ENCODE measurements around the gene TRIP10.
"Not testable (repeated sequence)": the region's sequence is repeated elsewhere in the genome, so short reads cannot be mapped to it uniquely, and the experiment has no call there.

The TRIP10 gene, protein sequence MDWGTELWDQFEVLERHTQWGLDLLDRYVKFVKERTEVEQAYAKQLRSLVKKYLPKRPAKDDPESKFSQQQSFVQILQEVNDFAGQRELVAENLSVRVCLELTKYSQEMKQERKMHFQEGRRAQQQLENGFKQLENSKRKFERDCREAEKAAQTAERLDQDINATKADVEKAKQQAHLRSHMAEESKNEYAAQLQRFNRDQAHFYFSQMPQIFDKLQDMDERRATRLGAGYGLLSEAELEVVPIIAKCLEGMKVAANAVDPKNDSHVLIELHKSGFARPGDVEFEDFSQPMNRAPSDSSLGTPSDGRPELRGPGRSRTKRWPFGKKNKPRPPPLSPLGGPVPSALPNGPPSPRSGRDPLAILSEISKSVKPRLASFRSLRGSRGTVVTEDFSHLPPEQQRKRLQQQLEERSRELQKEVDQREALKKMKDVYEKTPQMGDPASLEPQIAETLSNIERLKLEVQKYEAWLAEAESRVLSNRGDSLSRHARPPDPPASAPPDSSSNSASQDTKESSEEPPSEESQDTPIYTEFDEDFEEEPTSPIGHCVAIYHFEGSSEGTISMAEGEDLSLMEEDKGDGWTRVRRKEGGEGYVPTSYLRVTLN

DNA sequence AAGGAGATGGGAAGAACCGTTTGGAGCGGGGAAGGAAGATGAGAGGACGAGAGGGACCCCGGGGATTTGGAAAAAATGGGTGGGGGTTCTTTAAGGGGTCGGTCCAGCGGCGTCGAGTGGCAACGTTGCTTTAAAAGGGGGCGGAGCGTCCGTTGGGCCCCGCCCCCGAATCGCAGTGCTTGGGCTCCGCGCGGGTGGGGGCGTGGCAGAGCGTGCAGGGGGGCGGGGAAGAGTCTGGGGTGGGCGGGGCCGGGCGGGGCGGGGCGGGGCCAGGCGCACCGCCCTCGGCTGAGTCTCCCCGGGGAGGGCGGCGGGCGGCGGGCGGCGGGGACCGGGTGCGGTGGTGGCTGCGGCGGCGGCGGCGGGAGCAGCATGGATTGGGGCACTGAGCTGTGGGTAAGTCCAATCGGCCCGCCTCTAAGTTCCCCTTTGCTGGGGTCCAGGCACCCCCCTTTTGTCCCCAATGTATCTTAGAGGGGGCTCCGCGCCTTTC, at the start of gene TRIP10:
TRIP10 (plus strand) TSS at position 291 of the 493 bp plus-strand sequence; CDS start at position 373, 82 bp downstream.
- DNase-seq (ENCODE audit: low spot score): peak; percentile 92

DNA sequence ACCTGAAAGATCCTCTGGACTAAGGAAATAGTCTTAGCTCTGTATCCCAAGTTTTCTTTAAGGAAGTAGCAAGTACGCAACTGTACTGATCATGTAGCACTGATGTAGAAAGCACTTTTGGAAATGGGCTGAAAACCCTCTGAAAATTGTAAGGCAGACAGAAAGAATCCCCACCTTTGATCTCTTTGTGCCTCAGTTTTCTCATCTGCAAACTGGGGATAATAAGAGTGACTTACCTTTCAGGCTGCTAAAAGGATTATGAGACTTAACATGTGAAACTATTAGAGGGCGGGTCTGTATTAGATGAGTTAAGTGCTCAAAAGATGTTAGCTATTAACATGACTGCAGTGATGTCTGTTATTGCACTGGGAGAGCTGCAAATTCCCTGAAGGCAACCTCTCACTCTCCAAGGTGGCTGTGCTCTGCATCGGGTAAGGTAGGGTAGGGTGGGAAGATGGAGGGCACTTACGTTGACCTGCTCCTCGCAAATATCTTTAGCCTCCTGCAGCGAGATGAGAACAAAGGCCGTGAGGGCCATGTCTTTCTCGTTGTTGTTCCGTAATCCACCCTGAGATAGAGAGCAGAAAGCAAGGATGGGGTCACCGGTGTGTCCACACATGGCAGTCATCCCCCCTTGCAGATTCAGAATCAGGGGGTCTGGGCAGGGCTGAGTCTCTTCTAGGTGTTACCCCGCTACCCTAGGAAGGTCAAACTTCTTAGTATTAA, 49.2 kb upstream of the TRIP10 start:
- DNase-seq (ENCODE audit: low spot score): no peak

DNA sequence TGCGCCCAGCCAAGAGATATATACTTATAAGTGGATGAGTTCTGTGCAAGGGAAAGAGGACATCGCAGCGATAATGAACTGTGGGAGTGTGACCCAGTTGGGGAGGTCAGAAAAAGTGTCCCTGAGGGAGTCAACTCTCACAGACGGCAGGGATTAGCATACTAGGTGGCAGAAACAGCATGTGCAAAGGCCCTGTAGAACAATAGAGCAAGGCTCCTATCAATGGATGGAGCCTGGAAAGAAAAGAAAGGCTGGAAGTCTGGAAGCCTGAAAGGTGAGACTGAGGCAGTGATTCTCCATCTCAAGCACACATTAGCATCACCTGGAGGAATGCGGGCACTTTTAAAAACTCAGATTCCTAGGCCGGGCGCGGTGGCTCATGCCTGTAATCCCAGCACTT, 48.1 kb upstream of the TRIP10 start:
- no peak for DNase-seq (ENCODE audit: low spot score)

DNA sequence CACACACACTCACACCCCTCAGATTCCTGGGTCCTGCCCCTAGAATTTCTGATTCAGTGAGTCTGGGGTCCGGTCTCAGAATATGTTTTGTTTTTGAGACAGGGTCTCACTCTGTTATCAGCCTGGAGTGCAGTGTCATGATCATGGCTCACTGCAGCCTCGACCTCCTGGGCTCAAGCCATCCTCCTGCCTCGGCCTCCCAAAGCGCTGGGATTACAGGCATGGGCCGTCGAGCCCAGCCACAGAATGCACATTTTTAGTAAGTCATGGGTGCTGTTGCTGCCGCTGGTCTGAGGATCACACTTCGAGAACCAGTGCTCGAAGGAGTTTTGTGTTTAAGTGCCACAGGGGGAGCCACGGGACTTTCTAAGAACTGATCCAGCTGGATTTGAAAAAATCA, 47.5 kb upstream of the TRIP10 start:
- DNase-seq (ENCODE audit: low spot score): no peak

DNA sequence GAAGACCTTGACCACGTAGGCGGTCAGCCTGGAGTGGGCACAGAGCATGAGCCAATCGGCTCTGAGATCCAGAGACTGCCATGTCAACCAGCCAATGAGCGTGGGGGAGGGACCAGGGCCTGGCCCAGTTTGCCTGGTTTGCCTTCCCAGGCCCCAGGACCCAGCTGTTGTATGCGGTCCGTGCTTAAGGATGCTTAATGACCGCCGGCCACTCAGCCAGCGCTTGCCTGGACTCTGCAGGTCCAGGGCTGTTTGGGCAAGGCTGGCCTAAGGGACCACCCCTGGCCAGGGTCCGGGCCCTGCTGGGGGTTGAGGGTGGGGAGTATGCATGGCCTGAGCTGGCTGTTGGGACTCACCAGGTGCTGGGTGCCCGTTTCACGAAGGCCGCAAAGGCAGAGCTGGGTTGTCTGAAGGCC, 46.4 kb upstream of the TRIP10 start:
- DNase-seq (ENCODE audit: low spot score): no peak

DNA sequence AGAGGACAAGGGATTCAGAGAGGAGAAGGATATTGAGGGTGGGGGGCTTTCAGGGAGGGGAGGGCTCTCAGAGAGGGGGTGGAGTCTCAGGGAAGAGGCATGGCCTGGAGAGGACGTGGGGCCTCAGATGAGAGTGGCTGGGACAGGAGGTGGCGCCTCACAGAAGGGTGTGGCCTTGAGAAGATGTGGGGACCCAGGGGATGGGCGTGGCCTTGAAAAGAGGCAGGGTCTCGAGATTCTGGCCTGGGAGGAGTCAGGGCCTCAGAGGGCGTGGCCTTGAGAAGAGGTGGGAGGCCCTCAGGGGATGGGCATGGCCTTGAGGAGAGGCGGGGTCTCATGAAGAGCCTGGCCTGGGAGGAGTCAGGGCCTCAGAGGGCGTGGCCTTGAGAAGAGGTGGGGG, 45.8 kb upstream of the TRIP10 start:
- peak; percentile 15 for DNase-seq (ENCODE audit: low spot score)

DNA sequence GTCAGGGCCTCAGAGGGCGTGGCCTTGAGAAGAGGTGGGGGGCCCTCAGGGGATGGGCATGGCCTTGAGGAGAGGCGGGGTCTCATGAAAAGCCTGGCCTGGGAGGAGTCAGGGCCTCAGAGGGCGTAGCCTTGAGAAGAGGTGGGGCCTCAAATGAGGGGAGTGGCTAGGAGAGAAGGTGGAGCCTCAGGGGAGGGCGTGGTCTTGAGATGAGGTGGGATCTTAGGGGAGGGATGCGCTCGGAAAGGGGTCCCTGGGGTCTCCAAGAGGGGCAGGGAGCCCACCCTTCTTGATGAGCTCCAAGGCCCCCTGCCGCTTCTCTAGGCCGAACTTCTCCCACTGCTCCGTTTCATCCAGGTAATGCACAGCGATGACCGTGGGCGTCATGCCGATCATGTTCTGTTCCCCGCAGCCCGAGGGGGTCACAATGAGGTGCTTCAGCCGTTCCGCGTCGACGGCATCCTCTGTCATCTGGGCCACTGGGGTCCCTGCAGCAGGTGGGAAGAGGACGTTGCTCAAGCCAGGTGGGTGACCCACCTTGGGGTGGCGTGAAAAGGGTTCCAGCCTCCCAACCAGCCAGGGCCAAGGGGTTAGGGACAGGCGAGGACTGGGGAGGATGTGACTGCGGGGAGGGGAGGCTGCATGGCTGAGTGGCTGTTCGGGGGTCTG, 45.2 kb upstream of the TRIP10 start:
- DNase-seq (ENCODE audit: low spot score): no peak

DNA sequence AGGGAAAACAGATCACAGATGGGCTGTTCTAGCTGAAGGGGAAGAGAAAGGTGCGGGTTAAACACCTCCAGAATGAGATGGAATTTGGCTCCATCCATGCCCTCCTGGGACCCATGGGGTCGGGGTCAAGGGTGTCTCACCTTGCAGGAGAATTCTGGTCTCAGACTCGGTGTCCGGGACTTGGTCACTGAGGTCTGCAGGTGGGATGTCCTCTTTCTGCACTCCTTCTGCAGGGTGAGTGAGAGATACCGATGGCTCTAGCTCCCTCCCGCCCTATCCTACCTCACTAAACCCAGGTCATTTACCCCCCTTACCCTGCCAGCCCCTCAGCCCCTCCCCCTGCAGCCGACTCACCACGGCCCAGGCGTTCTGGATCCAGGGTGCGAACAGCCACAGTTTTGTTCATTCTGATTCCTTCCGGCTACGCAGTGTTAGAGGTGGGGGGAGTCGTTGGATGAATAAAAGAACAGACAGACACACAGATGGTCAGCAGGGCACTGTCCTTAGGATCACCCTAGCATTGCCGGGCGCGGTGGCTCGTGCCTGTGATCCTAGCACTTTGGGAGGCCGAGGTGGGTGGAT, 43.1 kb upstream of the TRIP10 start:
- DNase-seq (ENCODE audit: low spot score): no peak

DNA sequence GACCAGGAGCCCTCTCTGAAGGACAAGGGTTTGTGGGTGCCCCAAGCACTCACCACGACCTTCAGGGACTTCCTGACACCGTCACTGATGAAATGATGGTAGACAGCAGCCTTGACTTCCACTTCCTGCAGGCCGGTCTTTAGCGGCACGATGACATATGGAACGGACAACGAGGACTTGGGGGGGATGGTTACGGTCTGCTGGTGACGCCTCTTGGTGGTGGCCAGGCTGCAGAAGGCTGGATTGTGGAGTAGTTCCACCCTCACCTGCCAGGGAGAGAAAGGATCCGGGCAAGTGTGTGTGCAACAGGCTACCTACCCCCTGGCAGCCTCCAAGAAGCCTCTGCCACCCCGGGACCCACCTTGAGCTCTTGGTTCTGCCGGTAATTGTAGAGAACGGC, 42.2 kb upstream of the TRIP10 start:
- no peak for DNase-seq (ENCODE audit: low spot score)

DNA sequence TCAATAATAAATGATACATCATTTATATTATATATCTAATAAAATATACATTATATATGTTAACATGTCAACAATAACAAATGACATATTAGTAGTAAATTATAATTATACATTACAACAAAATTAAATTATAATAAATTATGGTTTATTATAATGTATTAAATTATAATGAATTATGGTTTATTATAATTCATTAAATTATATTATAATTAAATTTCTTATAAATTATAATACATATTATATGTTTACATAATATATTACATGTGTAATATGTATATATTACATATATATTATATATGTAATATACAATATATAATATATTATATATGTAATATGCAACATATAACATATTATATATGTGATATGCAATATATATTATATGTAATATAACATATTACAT, 39.5 kb upstream of the TRIP10 start:
- DNase-seq (ENCODE audit: low spot score): no peak

DNA sequence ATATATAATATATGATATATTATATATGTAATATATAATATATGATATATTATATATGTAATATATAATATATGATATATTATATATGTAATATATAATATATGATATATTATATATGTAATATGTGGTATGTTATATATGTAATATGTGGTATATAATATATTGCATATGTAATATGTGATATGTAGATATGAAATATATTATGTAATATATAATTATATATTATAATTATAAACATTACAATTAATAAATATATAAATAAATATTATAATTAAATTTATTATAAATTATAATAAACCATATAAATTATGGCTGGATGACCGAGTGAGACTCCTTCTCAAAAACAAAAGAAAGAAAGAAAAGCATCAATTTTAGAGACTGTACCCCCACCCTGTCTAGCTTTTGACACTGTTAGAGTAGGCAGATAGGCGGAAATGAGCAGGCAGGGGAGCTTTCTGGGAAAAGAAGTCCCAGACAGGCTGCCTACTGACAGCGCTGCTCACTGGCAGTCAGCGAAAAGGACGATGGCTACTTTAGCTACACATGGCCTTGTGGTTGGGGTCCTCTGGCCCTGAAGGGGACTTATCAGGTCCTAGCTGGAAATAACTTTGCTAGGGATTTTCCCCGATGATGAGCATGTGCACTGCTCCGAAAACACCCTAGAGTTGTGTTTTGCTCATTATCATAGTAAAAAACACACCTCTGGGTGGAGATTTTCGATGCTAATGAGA, 38.7 kb upstream of the TRIP10 start:
- no peak for DNase-seq (ENCODE audit: low spot score)

DNA sequence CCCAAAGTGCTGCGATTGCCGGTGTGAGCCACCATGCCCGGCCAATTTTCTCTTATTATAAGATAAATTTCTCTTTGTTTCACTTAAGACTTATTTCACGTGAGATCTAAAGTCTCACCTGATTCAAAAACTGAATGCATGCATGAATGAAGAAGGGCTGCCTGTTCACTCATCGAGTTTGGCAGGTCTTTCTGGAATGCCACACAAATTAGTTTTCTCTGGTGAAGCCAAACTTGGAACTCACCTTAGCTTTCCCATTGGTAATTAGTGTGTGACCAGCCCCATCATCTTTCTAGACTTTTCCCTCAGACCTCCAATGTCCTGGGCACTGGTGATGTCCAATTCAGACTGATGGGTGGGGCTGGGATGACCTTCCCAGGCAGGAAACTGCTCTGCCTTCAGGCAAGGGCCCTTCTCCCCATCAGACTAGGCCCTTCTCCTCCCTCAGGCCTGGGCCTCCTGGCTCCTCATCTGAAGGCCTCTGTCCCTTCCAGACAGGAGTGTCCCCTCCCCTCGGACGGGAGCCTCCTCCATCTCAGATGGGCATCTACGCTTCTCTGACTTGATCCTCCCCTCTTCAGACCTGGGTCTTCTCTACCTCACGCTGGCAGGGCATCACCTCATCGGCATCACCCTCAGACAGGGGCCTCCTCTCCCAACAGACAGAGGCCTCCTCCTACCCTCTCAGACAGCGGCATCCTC, 33.4 kb upstream of the TRIP10 start:
- DNase-seq (ENCODE audit: low spot score): no peak

DNA sequence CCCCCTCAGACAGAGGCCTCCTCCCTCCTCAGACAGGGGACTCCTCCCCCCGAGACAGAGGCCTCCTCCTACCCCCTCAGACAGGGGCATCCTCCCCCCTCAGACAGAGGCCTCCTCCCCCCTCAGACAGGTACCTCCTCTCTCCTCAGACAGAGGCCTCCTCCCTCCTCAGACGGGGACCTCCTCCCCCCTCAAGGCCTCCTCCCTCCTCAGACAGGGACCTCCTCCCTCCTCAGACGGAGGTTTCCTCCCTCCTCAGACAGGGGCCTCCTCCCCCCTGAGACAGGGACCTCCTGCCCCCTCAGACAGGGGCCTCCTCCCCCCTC, 32.9 kb upstream of the TRIP10 start:
- DNase-seq (ENCODE audit: low spot score): no peak

DNA sequence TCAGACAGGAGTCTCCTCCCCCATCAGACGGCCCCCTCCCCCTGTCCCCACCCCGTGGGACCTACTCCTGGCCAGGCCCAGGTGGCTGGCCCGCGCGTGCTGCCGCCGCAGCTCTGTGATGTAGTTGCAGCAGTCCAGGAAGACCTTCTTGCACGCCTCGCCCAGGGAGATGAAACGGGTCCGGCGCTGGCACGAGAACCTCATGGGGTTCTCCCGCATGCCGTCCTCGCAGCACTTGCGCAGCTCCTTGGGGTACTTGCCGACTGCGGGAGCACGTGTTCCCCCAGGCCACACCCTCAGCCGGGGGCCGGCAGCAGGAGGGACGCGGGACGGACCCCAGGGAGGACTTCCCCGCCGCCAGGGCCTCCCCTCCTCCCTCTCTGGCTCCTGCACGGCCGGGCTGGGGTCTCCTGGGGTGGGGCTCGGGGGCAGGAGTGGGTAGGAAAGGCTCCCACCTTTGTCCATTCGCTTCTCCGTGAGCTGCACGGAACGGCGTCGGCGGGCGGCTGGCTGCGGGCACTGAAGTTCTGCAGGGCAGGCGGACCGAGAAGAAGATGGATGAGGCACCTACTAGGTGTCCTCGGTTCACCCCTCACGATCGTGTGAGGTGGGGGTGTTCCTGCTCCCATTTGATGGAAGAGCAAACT, 32.3 kb upstream of the TRIP10 start:
- no peak for DNase-seq (ENCODE audit: low spot score)

DNA sequence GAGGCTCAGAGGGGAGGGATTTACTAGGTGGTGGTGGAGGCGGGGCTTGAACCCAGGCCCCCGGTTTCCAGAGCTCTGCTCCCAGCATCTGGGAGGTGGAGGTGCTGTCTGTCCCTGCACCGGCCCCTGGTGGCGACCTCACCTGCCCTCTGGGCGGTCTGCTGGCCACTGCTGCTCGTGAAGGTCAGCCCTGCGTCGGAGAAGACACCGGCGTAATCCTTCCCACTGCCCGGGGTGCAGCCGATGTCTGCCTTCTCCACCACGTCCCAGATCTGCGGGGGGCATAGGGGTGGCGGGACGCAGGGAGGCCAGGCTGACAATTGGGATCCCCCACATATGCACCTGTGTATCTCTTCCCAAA, 31.8 kb upstream of the TRIP10 start:
- no peak for DNase-seq (ENCODE audit: low spot score)

DNA sequence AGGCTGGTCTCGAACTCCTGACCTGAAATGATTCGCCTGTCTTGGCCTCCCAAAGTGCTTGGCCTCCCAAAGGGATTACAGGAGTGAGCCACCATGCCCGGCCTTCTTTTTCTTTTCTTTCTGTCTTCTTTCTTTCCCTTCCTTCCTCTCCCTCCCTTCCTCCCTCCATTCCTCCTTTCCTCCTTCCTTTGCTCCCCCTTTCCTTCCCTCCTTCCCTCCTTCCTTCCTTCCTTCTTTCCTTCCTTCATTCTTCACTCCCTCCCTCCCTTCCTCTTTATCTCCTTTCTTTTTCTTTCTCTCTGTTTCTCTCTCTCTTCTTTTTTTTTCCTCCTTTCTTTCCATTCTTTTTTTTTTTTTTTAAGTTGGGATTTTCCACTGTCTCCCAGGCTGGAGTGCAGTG, 31.1 kb upstream of the TRIP10 start:
- DNase-seq (ENCODE audit: low spot score): no peak

DNA sequence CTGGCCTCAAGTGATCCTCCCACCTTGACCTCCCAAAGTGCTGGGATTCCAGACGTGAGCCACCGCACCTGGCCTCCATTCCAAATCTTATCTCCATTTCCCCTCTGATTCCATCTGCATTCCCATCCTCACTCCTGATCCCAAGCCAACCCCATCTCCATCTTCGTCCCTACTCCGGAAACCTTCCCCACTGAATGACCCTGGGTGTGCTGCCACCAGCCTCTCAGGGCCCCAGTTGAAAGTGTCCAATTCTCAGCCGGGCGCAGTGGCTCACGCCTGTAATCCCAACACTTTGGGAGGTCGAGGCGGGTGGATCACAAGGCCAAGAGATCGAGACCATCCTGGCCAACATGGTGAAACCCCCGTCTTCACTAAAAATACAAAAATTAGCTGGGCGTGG, 30.6 kb upstream of the TRIP10 start:
- not testable (repeated sequence) for DNase-seq (ENCODE audit: low spot score)

DNA sequence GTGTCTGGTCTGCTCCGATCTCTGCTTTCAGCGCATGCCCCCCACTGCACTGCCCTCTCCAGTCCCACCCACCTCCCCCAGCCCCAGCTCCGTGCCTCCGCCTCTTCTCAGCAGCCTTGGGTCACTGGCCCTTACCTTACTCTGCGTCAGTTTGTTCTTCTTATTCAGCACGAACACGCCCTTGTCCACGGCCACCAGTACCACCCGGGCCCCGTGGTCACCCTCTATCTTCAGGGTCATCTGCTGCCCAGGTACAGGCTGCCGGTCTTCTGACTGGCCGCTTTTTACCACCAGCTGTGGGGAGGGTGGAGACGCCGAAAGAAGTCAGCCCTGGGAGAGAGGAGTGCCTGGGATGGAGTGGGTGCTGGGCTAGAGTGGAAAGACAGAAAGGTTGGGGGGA, 29.9 kb upstream of the TRIP10 start:
- no peak for DNase-seq (ENCODE audit: low spot score)

DNA sequence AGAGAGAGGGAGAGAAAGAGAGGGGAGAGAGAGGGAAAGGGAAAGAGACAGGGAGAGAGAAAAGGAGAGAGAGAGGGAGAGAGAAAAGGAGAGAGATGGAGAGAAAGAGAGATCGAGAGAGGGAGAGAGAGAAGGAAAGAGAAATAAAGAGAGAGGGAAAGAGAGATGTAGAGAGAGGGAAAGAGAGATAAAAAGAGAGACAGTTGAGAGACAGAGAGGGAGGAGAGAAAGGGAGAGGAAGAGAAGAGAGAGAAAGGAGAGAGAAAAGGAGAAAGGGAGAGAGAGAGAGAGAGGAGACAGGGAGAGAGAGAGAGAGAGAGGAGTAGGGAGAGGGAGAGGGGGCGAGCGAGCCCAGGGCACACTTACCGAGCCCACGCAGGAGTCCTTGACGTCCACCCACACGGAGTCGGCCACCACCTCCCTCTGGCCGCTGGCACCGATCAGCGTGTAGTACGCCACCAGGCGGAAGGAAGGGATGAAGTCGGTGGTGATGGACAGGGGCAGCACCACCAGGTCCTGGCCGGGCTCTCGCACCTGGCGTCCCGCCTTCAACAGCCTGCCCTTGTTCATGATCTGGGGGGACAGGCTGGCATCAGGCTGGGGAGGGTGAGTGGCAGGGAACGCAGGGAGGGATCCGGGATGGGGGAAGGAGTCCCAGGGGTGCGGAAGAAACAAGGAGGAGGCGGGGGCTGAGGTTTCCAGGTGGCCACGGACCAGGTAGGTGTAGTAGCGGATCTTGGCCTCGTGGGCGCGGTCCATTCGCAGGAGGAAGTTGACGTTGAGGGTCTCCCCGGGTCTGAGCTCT, 29.0 kb upstream of the TRIP10 start:
- DNase-seq (ENCODE audit: low spot score): no peak

DNA sequence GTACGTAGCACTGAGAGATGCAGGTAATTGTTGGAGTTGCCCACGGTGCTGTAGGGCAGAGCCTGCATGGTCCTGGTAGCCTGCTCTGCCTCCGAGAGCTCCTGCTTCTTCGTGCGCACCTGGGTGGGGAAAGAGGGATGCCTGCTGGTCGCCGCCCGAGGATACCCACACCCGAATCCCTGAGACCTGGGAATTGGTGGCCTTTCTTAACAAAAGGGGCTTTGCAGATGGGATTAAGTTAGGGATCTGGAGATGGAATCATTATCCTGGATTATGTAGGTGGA, 28.5 kb upstream of the TRIP10 start:
- no peak for DNase-seq (ENCODE audit: low spot score)

All from hematopoietic multipotent progenitor cell treated with erythropoietin and hydrocortisone succinate and interleukin-3 and kit ligand, for 17 days (in vitro differentiated cells).